NCI-H524 treated with DMSO at 0.1 percent for 48 hours (cell line): ENCODE results near the gene SERPINB6.
"Not testable (repeated sequence)": the region's sequence is repeated elsewhere in the genome, so short reads cannot be mapped to it uniquely, and the experiment has no call there.

Experiments
- DNase-seq: peaks from one replicate; lab custom pipeline; 2025; lab: John Stamatoyannopoulos, UW

SERPINB6 gene

DNA sequence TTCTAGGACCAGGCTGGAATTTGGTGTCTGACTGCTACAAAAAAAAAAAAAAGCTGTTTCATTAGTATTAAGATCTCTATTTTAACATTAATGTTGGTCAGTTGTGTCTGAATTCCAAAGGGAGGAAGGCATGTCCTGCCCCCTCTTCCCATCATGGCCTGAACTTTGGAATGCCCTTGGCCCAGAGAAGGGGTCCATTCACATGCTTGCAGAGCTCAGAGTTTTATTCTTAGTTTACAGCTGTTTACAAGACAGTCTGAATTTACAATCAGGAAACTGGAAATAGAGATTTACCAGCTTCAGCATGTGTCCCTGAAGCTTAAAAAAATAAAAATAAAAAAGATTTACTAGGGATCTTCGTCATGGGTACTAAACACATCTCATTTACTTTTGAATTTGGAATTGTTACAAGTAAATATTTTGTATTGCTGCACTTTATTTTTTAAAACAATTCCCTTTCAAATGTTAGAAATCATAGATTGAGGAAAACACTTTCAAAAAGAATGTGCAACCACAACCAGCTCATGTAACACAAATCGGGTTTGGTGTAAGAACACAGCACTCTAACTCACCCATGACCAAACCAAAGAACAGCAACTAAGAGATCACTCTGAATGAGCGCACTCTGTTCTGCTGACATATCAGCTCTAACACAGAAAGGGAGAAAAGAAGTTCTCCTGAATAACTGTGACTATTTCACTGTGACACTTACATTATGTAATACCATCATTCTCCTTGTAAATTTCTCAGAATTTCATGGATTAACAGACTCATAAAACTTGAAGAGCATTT, 6.6 kb upstream of the SERPINB6 start:
- DNase-seq = no peak

DNA sequence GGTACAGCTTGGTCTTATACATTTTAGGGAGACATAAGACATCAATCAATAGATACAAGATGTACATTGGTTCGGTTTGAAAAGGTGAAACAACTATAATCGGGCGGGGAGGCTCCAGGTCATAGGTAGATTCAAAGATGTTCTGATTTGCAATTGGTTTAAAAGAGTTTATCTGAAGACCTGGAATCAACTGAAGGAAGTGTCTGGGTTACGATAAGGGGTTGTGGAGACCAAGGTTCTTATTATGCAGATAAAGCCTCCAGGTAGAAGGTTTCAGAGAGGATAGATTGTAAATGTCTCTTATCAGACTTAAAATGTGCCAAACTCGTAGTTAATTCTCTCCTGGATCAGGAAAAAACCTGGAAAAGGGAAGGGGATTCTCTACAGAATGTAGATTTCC, 5.9 kb upstream of the SERPINB6 start:
- DNase-seq = no peak

DNA sequence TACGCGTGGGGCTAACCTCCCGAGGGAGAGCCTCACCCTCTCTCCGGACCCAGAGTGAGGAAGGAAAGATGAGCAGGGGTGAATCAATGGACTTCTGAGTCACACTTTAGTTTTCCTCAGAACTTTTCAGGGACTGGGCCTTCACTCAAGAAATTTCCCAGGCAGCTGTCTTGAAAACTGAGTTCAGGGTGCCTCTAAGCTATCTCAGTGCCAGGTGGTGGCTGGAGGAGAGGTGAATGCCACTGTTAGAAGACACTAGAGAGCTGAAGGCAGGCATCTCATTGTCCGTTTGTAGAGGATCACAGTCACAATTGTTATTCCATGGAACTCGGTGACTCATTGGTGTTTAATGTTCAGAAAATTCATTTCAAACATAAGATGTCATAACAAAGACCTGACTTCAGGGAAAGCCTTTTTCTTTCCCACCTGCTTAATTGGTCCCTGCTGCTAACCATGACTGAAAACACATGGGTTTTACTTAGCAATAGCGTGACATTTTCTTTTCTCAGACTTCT, 5.3 kb upstream of the SERPINB6 start:
- DNase-seq = no peak

DNA sequence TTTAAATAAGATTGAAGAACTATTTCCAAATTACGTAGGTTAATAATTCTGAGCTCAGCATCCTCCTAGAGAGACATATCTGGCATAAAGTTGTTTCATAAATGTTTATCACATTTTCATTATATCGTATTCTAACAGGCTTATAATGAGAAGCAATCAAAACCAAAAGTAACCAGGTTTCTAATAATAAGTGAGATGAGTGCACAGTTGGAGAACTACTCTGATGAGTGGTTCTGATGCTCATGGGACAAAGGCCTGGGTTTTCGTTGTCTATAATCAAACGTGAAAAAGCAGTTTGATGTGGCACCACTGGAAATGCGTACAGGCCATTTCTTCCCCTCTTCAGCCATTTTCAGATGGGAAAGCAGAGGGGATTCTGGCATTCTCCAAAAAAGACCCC, 4.7 kb upstream of the SERPINB6 start:
- no peak for DNase-seq

GRCh38 chr6:2973676-2974075, 2.3 kb upstream of the SERPINB6 start:
- DNase-seq = no peak

- DNase-seq = not testable (repeated sequence)
These were observed 1.8 kb upstream of the SERPINB6 start for GRCh38 chr6:2973180-2973579.

GRCh38 chr6:2972685-2973084, 1.3 kb upstream of the SERPINB6 start:
- DNase-seq = not testable (repeated sequence)

DNA sequence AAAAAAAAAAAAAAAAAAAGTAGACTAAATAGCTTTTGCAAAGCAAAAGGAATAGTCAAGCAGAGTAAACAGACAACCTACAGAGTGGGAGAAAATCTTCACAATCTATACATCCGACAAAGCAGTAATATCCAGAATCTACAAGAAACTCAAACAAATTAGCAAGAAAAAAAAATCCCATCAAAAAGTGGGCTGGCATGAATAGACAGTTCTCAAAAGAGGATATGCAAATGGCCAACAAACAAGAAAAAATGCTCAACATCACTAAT, 786 bp upstream of the SERPINB6 start:
- DNase-seq = not testable (repeated sequence)

DNA sequence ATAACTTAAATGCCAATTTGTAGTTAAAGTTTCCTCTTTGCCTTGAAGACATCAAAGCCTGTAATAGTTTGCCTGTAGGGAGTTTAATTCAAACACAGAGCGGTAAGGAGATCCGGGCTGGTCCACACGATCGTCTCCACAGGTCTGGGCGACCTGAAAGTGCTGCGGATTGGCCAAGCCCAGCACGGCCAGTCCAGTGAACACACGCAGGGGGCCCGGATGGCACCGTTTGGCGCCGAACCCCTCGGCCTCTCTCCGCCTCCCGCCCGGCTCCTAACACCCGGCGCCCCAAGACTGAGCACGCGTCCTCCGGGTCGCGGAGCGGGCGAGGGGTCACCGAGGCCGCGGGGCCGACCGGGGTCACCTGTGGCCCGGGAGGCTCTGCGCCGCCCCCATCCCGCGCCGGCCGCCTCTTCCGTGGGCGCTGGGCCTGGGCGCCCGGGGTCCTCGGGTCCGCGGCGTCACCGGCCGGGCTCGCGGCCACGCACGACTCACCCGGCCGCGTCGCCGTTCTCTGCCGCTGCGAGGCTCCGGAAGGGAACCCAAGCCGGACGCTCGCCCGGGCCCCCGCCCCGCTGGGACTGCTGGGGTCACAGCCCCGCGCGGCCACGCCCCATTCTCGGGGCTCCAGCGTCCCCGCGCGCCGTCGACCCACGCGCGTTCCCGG, 481 bp downstream of the SERPINB6 start:
- no peak for DNase-seq

DNA sequence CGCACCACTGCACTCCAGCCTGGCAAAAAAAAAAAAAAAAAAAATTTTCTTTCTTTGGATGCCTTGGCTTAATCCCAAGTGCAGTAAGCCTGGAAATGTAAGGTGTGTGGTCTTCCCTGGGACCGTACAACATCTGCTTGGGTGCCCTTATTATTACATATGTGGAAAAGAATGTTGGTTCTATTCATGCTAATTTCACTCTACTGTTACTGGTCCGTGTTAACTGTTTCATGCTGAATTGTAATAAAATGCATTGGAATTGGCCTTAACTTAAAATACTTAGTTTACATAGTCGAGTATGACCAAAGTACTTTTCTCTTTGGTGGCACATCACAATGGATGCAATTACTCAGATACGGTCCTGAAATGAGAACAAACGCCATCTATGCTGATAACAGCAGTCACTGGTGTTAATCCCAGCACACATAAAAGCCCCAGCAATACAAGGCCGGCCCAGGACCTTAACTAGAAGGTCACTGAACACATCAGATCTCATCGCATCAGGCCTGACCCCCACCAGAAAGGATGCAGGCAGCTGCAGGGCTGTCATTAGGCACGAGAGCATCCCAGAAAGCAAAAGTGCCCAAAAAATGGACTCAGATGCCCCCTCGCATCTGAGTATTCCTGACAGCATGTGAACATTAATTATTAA, 1.2 kb downstream of the SERPINB6 start:
- no peak for DNase-seq

DNA sequence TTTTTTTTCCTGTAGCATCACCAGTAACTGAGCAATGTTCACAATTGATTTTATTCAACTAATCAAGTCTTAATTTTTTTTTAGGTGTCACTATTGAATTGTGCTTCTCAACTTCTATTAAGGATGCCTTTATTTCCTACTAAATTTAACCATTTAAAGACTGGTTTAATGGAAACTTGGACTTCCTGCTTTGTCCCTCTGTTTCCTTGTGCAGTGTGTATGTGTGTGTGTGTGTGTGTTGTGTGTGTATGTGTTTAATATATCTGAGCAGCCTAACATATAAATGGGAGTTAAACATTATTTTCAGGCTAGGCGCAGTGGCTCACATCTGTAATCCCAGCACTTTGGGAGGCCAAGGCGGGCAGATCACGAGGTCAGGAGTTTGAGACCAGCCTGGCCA, 1.8 kb downstream of the SERPINB6 start:
- DNase-seq = no peak

GRCh38 chr6:2968600-2969135, 2.7 kb downstream of the SERPINB6 start:
- DNase-seq = no peak

- no peak for DNase-seq
These were observed 3.4 kb downstream of the SERPINB6 start for GRCh38 chr6:2967936-2968335.

GRCh38 chr6:2966347-2966746, 5.0 kb downstream of the SERPINB6 start:
- DNase-seq = no peak

DNA sequence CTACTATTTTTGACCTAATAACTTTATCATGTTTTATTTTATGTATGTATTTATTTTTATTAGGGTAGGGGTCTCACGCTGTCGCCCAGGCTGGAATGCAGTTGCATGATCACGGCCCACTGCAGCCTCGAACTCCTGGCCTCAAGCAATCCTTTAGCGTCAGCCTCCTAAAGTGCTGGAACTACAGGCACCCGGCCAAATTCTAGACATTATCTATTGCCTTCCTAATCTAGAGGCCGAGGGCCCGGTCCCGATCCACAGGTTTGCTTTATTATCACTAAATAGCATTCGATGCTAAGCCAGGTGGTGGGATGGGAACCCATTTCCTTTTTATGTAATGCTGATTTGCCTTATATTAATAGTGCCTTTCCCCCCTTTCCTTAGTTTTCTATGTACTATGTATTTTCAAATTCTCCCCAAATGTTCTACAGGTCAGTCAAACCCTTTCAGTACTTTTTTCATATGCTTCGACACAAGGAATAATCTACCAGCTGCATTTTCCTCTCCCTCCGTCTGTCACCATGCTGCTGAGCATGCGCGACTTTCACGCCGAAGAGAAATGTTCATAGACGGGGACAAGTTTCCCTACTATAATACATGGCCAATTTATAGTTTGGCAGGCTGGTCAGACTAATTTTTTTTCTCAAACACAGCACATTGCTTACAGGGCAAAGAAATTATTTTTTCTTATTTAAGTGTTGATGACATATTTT, 6.4 kb downstream of the SERPINB6 start:
- DNase-seq = no peak

GRCh38 chr6:2963756-2964155, 7.6 kb downstream of the SERPINB6 start:
- no peak for DNase-seq

- no peak for DNase-seq
These were observed 8.7 kb downstream of the SERPINB6 start for GRCh38 chr6:2962636-2963035.

DNA sequence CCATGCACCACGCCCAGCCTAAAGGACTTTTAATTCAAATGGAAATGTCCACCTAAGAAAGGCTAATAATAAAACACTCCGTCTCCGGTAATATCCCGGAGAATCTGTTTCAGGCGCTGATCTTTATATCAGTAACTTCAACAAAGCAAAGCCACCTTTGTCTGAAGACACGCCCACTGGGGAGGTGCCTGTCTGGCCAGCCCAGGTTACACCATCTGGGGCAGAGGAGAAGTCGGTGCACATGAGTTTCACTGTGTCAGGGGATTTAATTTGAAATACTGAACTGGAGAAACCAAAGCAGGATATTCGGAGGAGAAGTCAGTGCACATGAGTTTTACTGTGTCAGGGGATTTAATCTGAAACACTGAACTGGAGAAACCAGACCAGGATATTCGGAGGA, 9.4 kb downstream of the SERPINB6 start:
- DNase-seq = no peak

GRCh38 chr6:2961506-2961905, 9.9 kb downstream of the SERPINB6 start:
- no peak for DNase-seq

- no peak for DNase-seq
These were observed 10.4 kb downstream of the SERPINB6 start for GRCh38 chr6:2960935-2961334.

GRCh38 chr6:2959909-2960719, 11.3 kb downstream of the SERPINB6 start:
- no peak for DNase-seq
